GM19452 (cell line): Measurements from ENCODE around the gene KCNG2.

ENCODE experiments used
- ATAC-seq: cut with Tn5 transposase; IDR thresholded peaks from one replicate; pipeline ENCODE4 v1.9.1; 2021; ENCODE audit not compliant: unreplicated experiment

Gene KCNG2

GRCh38 chr18:79816981-79817606 is 19.4 kb downstream of the KCNG2 start:
- ATAC-seq = no peak

DNA sequence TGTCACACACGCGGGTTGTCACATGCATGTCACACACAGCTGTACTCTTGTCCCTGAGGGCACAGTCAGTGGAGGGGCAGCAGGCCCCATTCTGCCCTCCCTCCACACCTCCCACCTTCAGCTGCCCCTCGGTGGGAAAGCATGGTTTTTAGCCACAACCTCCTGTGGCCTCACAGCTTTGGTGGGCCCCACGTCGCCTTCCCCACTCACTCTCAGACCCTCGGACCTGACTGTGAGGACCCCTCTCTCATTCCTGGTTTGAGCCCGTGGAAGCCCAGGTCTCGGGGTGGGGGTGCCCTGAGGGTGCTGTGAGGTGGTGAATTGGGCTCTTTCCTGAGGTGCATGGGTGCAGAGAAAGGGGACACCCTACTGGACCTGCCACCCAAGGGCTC is 19.9 kb downstream of the KCNG2 start:
- ATAC-seq = no peak

GRCh38 chr18:79818036-79818435 is 20.3 kb downstream of the KCNG2 start:
- ATAC-seq = no peak

DNA sequence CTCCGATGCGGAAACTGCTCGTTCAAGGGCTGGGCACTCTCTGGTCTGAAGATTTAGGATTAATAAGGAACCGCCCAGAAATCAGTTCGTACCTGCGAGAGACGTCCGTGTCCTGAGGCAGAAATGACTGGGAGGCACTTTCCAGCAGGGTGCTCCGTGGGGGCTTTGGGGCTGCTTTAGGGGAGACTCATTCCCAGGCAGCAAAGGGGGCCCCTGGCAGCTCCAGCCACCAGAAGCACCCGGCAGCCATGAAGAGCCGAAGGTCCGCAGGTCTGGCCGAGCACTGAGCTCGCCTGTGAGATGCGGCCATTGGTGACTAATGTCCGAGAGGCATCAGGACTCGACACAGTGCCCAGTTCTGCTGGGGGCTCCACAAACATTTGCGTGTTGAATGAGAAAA is 20.9 kb downstream of the KCNG2 start:
- ATAC-seq = no peak

GRCh38 chr18:79819064-79819967 is 21.6 kb downstream of the KCNG2 start:
- no peak for ATAC-seq

DNA sequence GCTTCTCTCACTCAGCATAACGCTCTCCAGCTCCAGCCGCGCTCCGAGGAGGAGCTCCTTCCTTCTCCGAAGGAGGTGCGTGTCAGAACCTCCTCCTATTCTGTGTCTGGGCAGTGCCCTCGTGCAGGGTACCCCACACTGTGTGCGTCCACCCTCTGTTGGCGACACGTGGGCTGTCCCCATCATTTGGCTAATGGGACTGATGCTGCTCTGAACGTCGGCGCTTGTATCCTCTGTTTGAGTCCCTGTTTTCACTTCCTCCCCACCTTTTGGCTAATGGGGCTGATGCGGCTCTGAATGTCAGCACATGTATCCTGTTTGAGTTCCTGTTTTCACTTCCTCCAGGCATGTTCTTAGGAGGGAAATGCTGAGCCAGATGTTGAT is 22.2 kb downstream of the KCNG2 start:
- peak; percentile 95 for ATAC-seq

DNA sequence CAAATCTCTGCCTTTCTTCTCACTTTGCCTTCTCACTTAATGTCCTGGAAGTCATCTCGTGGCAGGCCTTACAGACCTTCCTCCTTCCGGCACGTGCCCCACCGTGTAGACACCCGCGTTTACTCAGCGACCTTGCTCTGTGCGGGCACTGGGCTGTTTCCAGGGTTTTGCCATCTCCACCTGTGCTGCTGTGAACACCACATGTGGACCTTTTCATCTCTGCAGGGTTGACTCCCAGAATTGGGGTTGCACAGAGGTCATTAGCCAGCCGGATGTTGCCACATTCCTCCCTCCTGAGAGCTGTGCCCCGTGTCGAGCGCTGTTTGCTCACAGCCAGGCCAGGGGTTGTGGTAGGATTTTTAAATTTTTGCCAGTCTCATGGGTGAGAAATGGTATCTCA is 25.4 kb downstream of the KCNG2 start:
- no peak for ATAC-seq

DNA sequence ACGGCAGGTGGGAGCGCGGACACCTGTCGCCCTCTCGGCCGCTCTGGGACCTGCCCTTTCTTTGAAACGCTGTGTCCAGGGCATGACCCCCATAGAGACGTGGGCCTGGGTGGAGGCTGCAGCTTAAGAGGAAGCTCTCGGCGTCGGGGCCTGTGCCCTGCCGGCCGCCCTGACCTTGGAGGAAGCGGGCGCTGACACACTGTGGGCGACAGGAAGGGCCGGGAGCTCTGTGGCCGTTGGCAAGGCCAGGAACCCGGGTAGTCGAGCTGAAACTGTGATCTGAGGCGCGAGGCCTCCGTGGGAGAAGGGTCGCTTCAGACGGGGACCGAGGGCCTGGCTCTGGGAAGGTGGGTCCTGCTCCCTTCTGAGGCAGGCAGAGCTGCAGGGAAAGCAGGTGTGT is 28.2 kb downstream of the KCNG2 start:
- no peak for ATAC-seq

- no peak for ATAC-seq
Observed at GRCh38 chr18:79826966-79827365, 29.2 kb downstream of the KCNG2 start.

DNA sequence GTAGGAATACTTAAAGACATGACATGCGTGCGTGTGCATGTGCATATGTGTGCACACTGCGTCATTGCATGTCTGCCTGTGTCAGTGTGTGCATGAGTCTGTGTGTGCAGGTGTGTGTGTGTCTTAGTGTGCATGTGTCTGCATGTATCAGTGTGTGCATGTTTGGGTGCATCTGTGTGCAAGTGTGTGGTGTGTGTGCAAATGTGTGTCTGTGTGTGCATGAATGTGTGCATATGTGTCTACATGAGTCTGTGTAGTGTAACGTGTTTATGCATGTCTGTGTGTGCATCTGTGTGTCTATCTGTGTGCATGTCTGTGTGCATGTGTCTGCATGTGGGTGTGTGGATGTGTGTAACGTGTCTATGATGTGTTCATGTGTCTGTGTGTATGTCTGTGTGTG is 30.5 kb downstream of the KCNG2 start:
- ATAC-seq = no peak

DNA sequence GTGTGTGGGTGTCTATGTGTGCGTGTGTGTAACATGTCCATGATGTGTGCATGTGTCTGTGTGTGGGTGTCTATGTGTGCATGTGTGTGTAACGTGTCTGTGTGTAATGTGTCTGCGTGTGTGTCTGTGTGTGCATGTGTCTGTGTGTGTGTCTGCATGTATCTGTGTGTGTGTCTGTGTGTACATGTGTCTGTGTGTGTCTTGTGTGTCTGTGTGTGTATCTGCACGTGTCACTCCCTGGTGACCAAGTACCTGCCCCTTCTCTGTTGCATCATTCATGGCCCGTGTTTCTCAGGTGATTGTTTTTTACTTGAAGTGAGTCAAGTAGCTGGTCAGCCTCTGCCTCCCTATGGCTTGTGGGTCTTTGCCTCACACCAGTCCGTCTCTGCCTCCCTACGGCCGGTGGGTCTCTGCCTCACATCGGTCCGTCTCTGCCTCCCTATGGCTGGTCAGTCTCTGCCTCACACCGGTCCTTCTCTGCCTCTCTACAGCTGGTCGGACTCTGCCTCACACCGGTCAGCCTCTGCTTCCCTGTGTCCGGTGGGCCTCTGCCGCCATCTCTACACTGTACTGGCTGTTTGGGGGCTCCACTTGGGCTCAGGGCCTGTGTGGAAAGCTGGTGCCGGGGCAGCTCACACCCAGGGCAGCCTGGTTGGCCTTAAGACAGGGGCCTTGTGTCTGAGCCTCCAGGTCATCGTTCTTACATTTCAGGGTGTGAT is 31.6 kb downstream of the KCNG2 start:
- ATAC-seq = no peak

- no peak for ATAC-seq
Observed at GRCh38 chr18:79832169-79832568, 34.4 kb downstream of the KCNG2 start.

- ATAC-seq = no peak
Observed at GRCh38 chr18:79834834-79835233, 37.1 kb downstream of the KCNG2 start.

GRCh38 chr18:79841936-79842335 is 44.2 kb downstream of the KCNG2 start:
- no peak for ATAC-seq

GRCh38 chr18:79844999-79845563 is 47.3 kb downstream of the KCNG2 start:
- no peak for ATAC-seq

- ATAC-seq = no peak
Observed at GRCh38 chr18:79846936-79847557, 49.3 kb downstream of the KCNG2 start.

GRCh38 chr18:79847606-79848293 is 50.0 kb downstream of the KCNG2 start:
- no peak for ATAC-seq

DNA sequence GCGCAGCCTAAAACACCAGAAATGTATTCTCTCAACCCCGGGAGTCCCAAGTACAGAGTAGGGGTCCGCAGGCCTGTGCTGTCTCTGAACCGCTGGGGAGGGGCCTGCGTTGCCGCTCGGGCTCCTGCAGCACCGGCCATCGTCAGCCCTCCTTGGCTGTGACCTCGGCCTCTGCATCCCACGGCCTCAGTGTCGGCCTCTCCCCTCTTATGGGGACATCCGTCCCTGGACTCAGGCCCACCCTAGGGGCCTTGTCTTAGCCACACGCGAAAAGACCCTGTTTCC is 50.5 kb downstream of the KCNG2 start:
- ATAC-seq = no peak

DNA sequence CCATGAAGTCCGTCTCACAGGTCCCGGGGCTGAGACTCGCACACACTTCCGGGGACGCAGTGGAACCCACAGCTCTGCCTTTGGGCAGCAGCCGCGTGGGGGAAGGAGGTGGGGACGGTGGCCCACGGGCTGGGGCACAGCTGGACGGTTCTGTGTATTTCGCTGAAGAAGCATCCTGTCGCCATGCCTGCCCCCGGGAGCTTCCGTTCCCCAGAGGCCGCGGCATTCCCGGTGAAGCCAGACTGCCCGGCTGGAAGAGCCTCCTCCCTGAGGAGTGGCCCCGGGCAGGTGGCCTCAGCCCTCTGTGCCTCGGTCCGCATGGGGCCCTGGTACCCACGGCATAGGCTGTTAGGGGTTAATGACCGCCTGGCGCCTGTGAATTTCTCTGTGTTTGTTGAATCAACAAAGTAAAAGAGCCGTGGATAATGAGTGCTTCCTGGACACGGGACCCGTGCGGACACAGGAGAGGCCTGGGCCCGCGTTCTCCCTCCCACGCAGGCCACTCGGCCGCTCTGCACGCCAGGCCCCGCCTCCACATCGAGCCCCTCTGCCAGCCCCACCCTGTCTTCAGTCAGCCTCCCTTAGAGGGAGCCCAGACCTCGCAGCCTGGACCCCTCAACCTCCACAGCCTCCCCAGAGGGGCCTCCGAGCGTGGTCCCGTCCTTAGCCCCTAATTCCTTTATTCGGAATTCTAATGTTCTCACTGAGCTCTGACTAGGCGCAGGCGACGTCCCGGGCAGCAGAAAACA is 51.0 kb downstream of the KCNG2 start:
- no peak for ATAC-seq
